GM19193 (cell line): ENCODE data around the gene ATAD3A.

Experiments used
- POLR2A ChIP-seq: IDR thresholded peaks from 4 replicates; pipeline ENCODE4 v1.6.1; 2011; ENCODE audit not compliant: insufficient read depth, insufficient read length; ENCODE audit errors: extremely low read depth

ATAD3A gene

DNA sequence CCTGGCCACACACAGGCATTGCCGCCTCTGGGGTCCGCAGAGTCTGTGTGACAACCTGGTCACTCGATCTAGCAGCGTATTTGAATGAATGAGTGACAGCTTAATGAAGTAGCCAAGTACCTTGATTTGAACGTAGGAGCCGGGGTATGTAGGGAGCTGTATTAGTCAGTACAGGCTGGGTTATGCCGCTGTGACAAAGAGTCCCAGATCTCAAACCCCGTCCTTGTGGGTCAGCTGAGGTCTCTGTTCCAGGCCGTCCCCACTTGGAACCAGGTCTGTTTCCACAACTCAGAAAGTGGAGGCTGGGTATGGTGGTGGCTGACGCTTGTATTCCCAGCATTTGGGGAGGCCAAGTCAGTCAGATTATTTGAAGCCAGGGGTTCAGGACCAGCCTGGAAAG is 20.4 kb upstream of the ATAD3A start:
- no peak for TF ChIP-seq POLR2A

DNA sequence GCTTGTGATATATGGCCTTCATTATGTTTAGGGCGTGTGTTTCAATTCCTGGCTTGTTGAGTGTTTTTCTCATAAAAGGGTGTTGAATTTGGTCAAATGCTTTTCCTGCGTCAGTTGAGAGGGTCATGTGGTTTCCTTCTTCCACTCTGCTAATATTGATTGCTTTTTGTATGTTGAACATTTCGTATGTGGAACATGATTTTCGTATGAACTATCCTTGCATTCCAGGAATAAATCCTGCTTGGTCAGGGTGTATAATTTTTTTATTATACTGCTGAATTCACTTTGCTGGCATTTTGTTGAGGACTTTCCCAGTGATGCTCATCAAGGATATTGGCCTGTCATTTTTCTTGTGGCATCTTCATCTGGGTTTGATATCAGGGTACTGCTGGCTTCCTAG is 4.7 kb upstream of the ATAD3A start:
- TF ChIP-seq POLR2A, result no peak

- TF ChIP-seq POLR2A, result no peak
Observed at GRCh38 chr1:1510912-1511532, 940 bp upstream of the ATAD3A start.

DNA sequence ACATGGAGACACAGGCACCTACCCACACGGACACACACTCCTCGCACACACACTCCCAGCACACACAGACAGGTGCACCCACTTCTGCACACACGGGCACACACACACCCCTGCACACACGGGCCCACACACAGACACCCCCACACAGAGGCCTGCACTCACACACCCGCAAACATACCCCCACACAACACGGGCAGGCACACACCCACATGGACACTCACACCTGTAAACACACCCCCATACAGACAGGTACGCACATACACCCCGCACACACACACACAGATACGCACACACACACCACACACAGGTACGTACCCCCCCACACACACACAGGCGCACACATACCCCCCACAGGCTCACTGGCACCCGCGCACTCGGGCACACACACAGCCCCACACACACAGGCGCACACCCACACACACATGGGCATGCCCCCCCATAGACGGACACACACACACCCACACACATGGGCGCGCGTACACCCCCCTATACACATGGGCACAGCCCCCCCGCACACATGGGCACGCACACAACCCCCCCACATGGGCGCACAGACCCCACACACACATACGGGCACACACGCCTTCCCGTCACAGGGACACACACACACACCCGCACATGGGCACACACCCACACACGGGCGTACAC is 6.1 kb downstream of the ATAD3A start:
- TF ChIP-seq POLR2A, result no peak

DNA sequence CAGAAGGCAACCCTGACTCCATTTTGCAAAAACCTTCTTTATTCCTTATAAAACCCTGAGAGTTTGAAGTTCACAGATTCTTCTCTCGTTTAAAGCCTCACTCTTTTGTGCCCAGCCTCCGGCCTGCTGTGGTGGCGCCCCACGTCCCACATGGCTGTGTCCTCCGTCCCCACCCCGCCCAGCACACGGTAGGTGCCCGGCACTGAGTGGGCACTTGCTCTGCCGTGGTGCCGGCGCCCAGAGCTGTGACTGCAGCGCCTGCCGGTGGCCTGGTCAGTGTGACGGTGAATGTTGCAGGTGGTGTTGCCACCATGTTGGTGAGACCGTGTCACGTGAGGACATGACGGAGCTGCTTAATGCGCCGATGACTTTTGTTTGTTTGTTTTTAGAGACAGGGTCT is 9.4 kb downstream of the ATAD3A start:
- no peak for TF ChIP-seq POLR2A

GRCh38 chr1:1527092-1527816 is 15.3 kb downstream of the ATAD3A start:
- TF ChIP-seq POLR2A, result no peak

DNA sequence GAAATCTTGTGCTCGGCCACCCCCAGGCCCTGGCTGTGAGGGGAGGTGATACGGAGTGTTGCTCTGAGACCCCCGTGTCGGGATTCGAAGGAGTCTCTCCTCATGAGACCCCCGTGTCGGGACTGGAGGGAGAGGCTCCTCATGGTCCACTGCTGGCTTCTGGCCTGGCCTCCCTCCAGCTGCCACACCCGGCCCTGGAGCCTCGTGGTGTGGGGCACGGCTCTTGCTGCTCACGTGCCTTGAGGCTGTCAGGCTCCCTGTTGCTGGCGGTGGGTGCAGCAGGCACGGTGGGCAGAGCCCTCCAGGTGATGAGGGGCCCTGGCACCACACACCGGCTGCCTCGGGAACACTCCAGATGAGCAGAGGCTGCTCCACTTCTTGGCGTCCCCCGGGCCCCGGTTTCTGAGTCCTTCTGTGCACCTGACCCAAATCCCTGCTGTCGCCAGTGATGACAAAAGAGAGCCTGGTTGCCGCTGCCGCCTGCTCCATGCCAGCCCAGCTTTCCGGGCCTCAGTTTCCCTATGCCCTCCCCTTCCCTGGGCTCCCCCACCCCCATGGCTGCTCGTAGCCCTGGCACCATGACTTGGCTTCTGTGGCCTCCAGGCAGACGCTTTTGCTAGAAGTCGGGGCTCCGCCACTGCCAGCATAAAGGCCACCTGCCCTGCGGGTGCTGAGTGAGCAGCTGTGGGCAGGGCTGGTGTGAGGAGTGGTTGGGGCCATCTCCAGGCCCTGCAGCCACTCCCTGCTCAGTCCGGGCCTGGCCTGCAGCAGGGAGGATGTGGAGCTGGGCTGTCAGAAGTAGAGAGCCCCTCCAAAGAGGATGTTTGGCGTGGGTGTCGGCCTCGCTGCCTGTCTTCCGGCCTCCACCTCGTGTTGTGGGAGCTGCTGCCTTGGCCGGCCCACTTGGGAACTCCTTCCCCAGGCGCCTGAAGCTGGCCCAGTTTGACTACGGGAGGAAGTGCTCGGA is 16.6 kb downstream of the ATAD3A start:
- TF ChIP-seq POLR2A, result no peak

GRCh38 chr1:1529321-1529720 is 17.4 kb downstream of the ATAD3A start:
- no peak for TF ChIP-seq POLR2A

DNA sequence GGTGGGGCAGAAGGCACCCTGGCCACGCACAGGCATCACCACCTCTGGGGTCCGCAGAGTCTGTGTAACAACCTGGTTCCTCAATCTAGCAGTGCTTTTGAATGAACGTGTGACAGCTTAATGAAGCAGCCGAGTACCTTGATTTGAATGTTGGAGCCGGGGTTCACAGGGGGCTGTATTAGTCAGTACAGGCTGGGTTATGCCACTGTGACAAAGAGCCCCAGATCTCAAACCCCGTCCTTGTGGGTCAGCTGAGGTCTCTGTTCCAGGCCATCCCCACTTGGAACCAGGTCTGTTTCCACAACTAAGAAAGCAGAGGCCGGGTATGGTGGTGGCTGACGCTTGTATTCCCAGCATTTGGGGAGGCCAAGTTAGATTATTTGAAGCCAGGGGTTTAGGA is 18.0 kb downstream of the ATAD3A start:
- no peak for TF ChIP-seq POLR2A

GRCh38 chr1:1531947-1532346 is 20.0 kb downstream of the ATAD3A start:
- TF ChIP-seq POLR2A, result no peak

DNA sequence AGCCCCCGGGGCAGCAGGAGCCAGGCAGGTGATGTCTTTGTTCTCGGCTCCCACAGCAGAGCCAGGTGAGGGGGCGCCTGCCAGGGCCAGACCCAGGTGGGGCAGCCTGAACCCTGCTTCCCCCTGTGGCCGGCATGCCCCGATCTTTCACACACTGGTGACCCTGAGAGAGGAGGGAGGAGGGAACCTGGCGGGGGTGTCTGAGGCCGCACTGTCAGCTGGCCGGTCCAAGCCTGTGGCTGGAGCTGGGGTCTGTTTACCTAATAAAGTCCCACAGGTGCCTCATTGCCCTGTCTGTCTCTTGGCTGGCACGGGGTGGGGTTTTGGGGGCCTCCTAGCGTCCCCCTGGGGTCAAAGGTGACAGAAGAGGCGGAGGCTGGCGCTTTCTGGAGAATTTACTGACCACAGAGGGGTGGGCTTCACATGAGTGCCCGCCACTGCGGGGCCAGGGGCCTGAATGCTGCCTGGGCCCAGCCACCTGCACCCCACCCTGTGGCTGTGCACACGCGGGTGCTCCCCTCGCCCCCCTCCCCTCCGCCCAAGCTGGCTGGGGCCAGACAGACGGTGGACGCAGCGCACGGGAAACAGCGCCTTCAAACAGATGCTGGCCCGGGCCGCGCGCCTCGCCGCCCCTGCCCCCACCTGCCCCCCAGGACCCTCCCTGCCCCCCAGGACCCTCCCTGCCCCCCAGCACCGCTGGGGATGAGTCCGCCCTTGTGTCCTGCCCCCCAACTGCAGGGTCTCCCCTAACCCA is 22.6 kb downstream of the ATAD3A start:
- TF ChIP-seq POLR2A, result no peak

- TF ChIP-seq POLR2A, result no peak
Observed at GRCh38 chr1:1535201-1536018, 23.4 kb downstream of the ATAD3A start.
